HEK293 (cell line): ENCODE measurements around the gene OR11A1.
A peak's percentile ranks its signal among the peaks of the same experiment; 100 is the strongest.

ENCODE experiments used
- CTCF ChIA-PET: fragments of 350-600 bp; formaldehyde crosslinking; extraction: SDS; loops from one replicate; lab custom pipeline; 2021; ENCODE audit warnings: antibody characterized with exemption; lab: Yijun Ruan, JAX
- POLR2A ChIA-PET: fragments of 300-600 bp; formaldehyde crosslinking; extraction: SDS; loops from one replicate; lab custom pipeline; 2020; ENCODE audit warnings: antibody characterized with exemption, inconsistent platforms; lab: Yijun Ruan, JAX
- H3K27ac ChIP-seq: fragments of 200-500 bp; sonication (Bioruptor generic); 2 replicates; pipeline ENCODE4 v1.5.1; 2014; ENCODE audit warnings: low read depth, low read length, control low read depth, inconsistent platforms; ENCODE audit errors: extremely low read depth
- H3K36me3 ChIP-seq, 2 experiments: fragments of 200-500 bp in 1 of 2; sonication (Bioruptor generic) in 1 of 2; 1 replicate in 1 of 2; 2 replicates in 1 of 2; pipeline ENCODE4 v1.5.1; 2014 to 2017; ENCODE audit warnings: inconsistent platforms in 2 of 2, low read length in 2 of 2; ENCODE audit not compliant: control insufficient read depth in 2 of 2, insufficient read depth in 1 of 2
- H3K4me1 ChIP-seq: fragments of 200-500 bp; sonication (Bioruptor generic); 2 replicates; pipeline ENCODE4 v1.5.1; 2014; ENCODE audit warnings: mild to moderate bottlenecking, low read length, inconsistent platforms; ENCODE audit not compliant: control insufficient read depth, insufficient read depth
- H3K4me3 ChIP-seq: 2 replicates; pipeline ENCODE4 v1.5.1; 2011; ENCODE audit warnings: low read depth, mild to moderate bottlenecking, control low read depth, low read length, moderate library complexity
- H3K9me3 ChIP-seq: fragments of 200-500 bp; sonication (Bioruptor generic); 2 replicates; pipeline ENCODE4 v1.5.1; 2014; ENCODE audit warnings: low read depth, low read length, inconsistent platforms; ENCODE audit not compliant: control insufficient read depth, insufficient read depth
- MEIS1 ChIP-seq: sonication (generic); formaldehyde crosslinking; IDR thresholded peaks from 2 replicates; pipeline ENCODE4 v1.8.1; 2022; ENCODE audit warnings: missing genetic modification reagents, mild to moderate bottlenecking, borderline replicate concordance
- PRDM6 ChIP-seq: fragments of 450-650 bp; formaldehyde crosslinking; IDR thresholded peaks from 2 replicates; pipeline ENCODE4 v1.5.1; 2017; ENCODE audit warnings: missing biosample characterization, missing genetic modification characterization
- RBAK ChIP-seq: fragments of 450-650 bp; formaldehyde crosslinking; IDR thresholded peaks from 2 replicates; pipeline ENCODE4 v1.5.1; 2016; ENCODE audit warnings: missing biosample characterization, missing genetic modification characterization
- SCRT1 ChIP-seq: fragments of 450-650 bp; formaldehyde crosslinking; IDR thresholded peaks from 2 replicates; pipeline ENCODE4 v1.5.1; 2016; ENCODE audit warnings: missing biosample characterization, missing genetic modification characterization, borderline replicate concordance
- SCRT2 ChIP-seq: fragments of 450-650 bp; formaldehyde crosslinking; IDR thresholded peaks from 2 replicates; pipeline ENCODE4 v1.5.1; 2016; ENCODE audit warnings: missing biosample characterization, missing genetic modification characterization
- TRIM28 ChIP-seq: IDR thresholded peaks from 2 replicates; pipeline ENCODE4 v1.6.1; 2011; ENCODE audit warnings: low read length, control low read depth, borderline replicate concordance
- ZBTB6 ChIP-seq: fragments of 450-650 bp; formaldehyde crosslinking; IDR thresholded peaks from 2 replicates; pipeline ENCODE4 v1.5.1; 2017; ENCODE audit warnings: missing biosample characterization, missing genetic modification characterization
- ZFP37 ChIP-seq: fragments of 450-650 bp; formaldehyde crosslinking; IDR thresholded peaks from 2 replicates; pipeline ENCODE4 v1.5.1; 2016; ENCODE audit warnings: missing biosample characterization, missing genetic modification characterization
- ZFP69B ChIP-seq: fragments of 450-650 bp; formaldehyde crosslinking; IDR thresholded peaks from 2 replicates; pipeline ENCODE4 v1.5.1; 2016; ENCODE audit warnings: missing biosample characterization, missing genetic modification characterization
- ZNF184 ChIP-seq: fragments of 450-650 bp; IDR thresholded peaks from 2 replicates; pipeline ENCODE4 v1.5.1; 2018; ENCODE audit warnings: missing biosample characterization, mild to moderate bottlenecking, missing genetic modification characterization
- ZNF2 ChIP-seq: fragments of 450-650 bp; formaldehyde crosslinking; IDR thresholded peaks from 2 replicates; pipeline ENCODE4 v1.5.1; 2016; ENCODE audit warnings: missing biosample characterization, missing genetic modification characterization
- ZNF239 ChIP-seq: fragments of 450-650 bp; formaldehyde crosslinking; IDR thresholded peaks from 2 replicates; pipeline ENCODE4 v1.5.1; 2016; ENCODE audit warnings: missing biosample characterization, missing genetic modification characterization
- ZNF311 ChIP-seq: fragments of 450-650 bp; formaldehyde crosslinking; IDR thresholded peaks from 2 replicates; pipeline ENCODE4 v1.5.1; 2017; ENCODE audit warnings: missing biosample characterization, missing genetic modification characterization, borderline replicate concordance
- ZNF350 ChIP-seq: fragments of 450-650 bp; formaldehyde crosslinking; IDR thresholded peaks from 2 replicates; pipeline ENCODE4 v1.5.0; 2017; ENCODE audit warnings: missing biosample characterization, mild to moderate bottlenecking, missing genetic modification characterization
- ZNF394 ChIP-seq: fragments of 450-650 bp; formaldehyde crosslinking; IDR thresholded peaks from 2 replicates; pipeline ENCODE4 v1.5.1; 2016; ENCODE audit warnings: missing biosample characterization, missing genetic modification characterization, mild to moderate bottlenecking, moderate library complexity, borderline replicate concordance
- ZNF398 ChIP-seq: fragments of 450-650 bp; formaldehyde crosslinking; IDR thresholded peaks from 2 replicates; pipeline ENCODE4 v1.5.1; 2017; ENCODE audit warnings: missing biosample characterization, missing genetic modification characterization
- ZNF433 ChIP-seq: fragments of 450-650 bp; formaldehyde crosslinking; IDR thresholded peaks from 2 replicates; pipeline ENCODE4 v1.5.1; 2016; ENCODE audit warnings: missing biosample characterization, missing genetic modification characterization, low read depth
- ZNF449 ChIP-seq: fragments of 450-650 bp; formaldehyde crosslinking; IDR thresholded peaks from 2 replicates; pipeline ENCODE4 v1.5.1; 2017; ENCODE audit warnings: missing biosample characterization, mild to moderate bottlenecking, missing genetic modification characterization, moderate library complexity
- ZNF549 ChIP-seq: fragments of 450-650 bp; IDR thresholded peaks from 2 replicates; pipeline ENCODE4 v1.5.1; 2018; ENCODE audit warnings: missing biosample characterization, missing genetic modification characterization, mild to moderate bottlenecking, inconsistent platforms, moderate library complexity
- ZNF623 ChIP-seq: fragments of 450-650 bp; formaldehyde crosslinking; IDR thresholded peaks from 2 replicates; pipeline ENCODE4 v1.5.1; 2016; ENCODE audit warnings: missing biosample characterization, missing genetic modification characterization
- ZNF76 ChIP-seq: fragments of 450-650 bp; formaldehyde crosslinking; IDR thresholded peaks from 2 replicates; pipeline ENCODE4; 2016; ENCODE audit warnings: low read depth, missing biosample characterization, missing genetic modification characterization, borderline replicate concordance

OR11A1 gene

GRCh38 chr6:29502181-29502580 is 45.3 kb upstream of the OR11A1 start:
- ChIA-PET POLR2A (no interaction called here), CTCF (no interaction called here)
- no peak overlapping the region for H3K4me3 ChIP-seq
- H3K36me3 ChIP-seq: no peaks in the 10 kb centered on the region
- H3K4me1 ChIP-seq: no peaks in the 10 kb centered on the region
- no peak for TF ChIP-seq ZNF623 (tag by site-specific recombination)
- TF ChIP-seq MEIS1 (CRISPR knock-in tag): no peak
- TF ChIP-seq ZFP37 (tag by site-specific recombination): no peak
- no peak for TF ChIP-seq ZFP69B (tag by site-specific recombination)
- no peak for TF ChIP-seq RBAK (tag by site-specific recombination)
- no peak for TF ChIP-seq ZNF398 (tag by site-specific recombination)
- no peak for TF ChIP-seq ZNF433
- no peak for TF ChIP-seq ZNF350 (tag by site-specific recombination)
- no peak for TF ChIP-seq ZNF76 (tag by site-specific recombination)
- no peak for TF ChIP-seq ZNF311
- no peak for TF ChIP-seq TRIM28
- TF ChIP-seq ZNF449: no peak
- no peak for TF ChIP-seq ZNF394 (tag by site-specific recombination)
- TF ChIP-seq ZNF184 (tag by site-specific recombination): no peak
- no peak for TF ChIP-seq ZNF2
- no peak for TF ChIP-seq ZBTB6 (tag by site-specific recombination)
- no peak for TF ChIP-seq PRDM6 (tag by site-specific recombination)
- TF ChIP-seq ZNF549 (tag by site-specific recombination): no peak
- no peak overlapping the region for H3K27ac ChIP-seq
- H3K9me3 ChIP-seq: no peaks in the 10 kb centered on the region

- no peak overlapping the region for H3K27ac ChIP-seq
- H3K4me1 ChIP-seq: no peaks in the 10 kb centered on the region
- TF ChIP-seq ZNF239 (tag by site-specific recombination): no peak
- peak; percentile 79 for TF ChIP-seq SCRT2
- TF ChIP-seq SCRT1 (tag by site-specific recombination): 0 out of 2 replicates have a peak, but pooled peaks have one; percentile 25
- H3K9me3 ChIP-seq: no peaks in the 10 kb centered on the region
- ChIA-PET CTCF (interaction anchor here (0.9 kb wide), 1 partner anchor 10 kb away, joined by 3 read pairs; no protein-coding TSS in a partner anchor), POLR2A (no interaction called here)
- no peak overlapping the region for H3K4me3 ChIP-seq
- no peaks in the 10 kb centered on the region for H3K36me3 ChIP-seq
Observed at GRCh38 chr6:29501106-29501505, 44.2 kb upstream of the OR11A1 start.
